Stimulated activated CD4-positive, alpha-beta T cell treated with anti-CD3 and anti-CD28 coated beads, Interleukin-12 subunit alpha, Interleukin-12 subunit beta, amount 100 ng/mL, for 24 hours (primary cell): Measurements from ENCODE around the gene PPP2R5D.

ENCODE experiments used
- DNase-seq, 2 experiments: peaks; one replicate each; pipeline ENCODE4 v3.0.0-alpha.2; 2020; ENCODE audit warnings: low read depth in 2 of 2

PPP2R5D gene

GRCh38 chr6:43058531-43058930 lies 74.2 kb downstream of the PPP2R5D start:
- DNase-seq = no peak

- peak; percentile 97 to 98 for DNase-seq
Measured at GRCh38 chr6:43059168-43060033, 75.0 kb downstream of the PPP2R5D start, which contains the start of the genes KLC4 and MRPL2. Gene KLC4, plus strand, starts transcription at chr6:43059631. Its CDS starts 1,705 bp downstream, at chr6:43061336. Gene MRPL2, minus strand, starts transcription at chr6:43059434. Its CDS starts 53 bp downstream, at chr6:43059381.

GRCh38 chr6:43060034-43060754 lies 75.8 kb downstream of the PPP2R5D start:
- DNase-seq = no peak

- DNase-seq = no peak
Measured at GRCh38 chr6:43060755-43061633, 76.6 kb downstream of the PPP2R5D start.

GRCh38 chr6:43061861-43062260 lies 77.5 kb downstream of the PPP2R5D start:
- DNase-seq = no peak
